Measurements from ENCODE around the gene CCDC9B.

CCDC9B gene

GRCh38 chr15:40372981-40373380, 32.2 kb upstream of the CCDC9B start:
- DNase-seq (ENCODE audit: low read depth), result peak; percentile 16
- no peak overlapping the region for H3K9ac ChIP-seq (ENCODE audit: low read length)

GRCh38 chr15:40369971-40370370, 29.2 kb upstream of the CCDC9B start:
- Histone ChIP-seq H3K4me1 (ENCODE audit: control insufficient read depth, insufficient read depth, low read length) (peaks cover 15% of the 10 kb centered on the region), H3K9ac (ENCODE audit: low read length) (no peak overlapping the region), H3K36me3 (ENCODE audit: control insufficient read depth, insufficient read depth, low read length, severe bottlenecking) (no peaks in the 10 kb centered on the region), H3K4me3 (ENCODE audit: low read length) (no peak overlapping the region), H3K27me3 (replicated peaks; ENCODE audit: control insufficient read depth, insufficient read depth, low read length) (peaks cover 5% of the 10 kb centered on the region), H3K9me3 (ENCODE audit: control insufficient read depth, low read length) (no peaks in the 10 kb centered on the region)
- no peak for DNase-seq (ENCODE audit: low read depth)

More at GRCh38 chr15:40372981-40373380, 32.2 kb upstream of the CCDC9B start:
- Histone ChIP-seq H3K9me3 (ENCODE audit: control insufficient read depth, low read length) (no peaks in the 10 kb centered on the region), H3K36me3 (ENCODE audit: control insufficient read depth, insufficient read depth, low read length, severe bottlenecking) (no peaks in the 10 kb centered on the region), H3K4me3 (ENCODE audit: low read length) (no peak overlapping the region), H3K27me3 (replicated peaks; ENCODE audit: control insufficient read depth, insufficient read depth, low read length) (no peaks in the 10 kb centered on the region), H3K4me1 (ENCODE audit: control insufficient read depth, insufficient read depth, low read length) (peaks cover 15% of the 10 kb centered on the region)

GRCh38 chr15:40369474-40369869, 28.7 kb upstream of the CCDC9B start:
- peaks cover 15% of the 10 kb centered on the region for H3K4me1 ChIP-seq (ENCODE audit: control insufficient read depth, insufficient read depth, low read length)
- no peak overlapping the region for H3K9ac ChIP-seq (ENCODE audit: low read length)
- H3K36me3 ChIP-seq (ENCODE audit: control insufficient read depth, insufficient read depth, low read length, severe bottlenecking), result no peaks in the 10 kb centered on the region
- H3K4me3 ChIP-seq (ENCODE audit: low read length), result no peak overlapping the region
- H3K9me3 ChIP-seq (ENCODE audit: control insufficient read depth, low read length), result no peaks in the 10 kb centered on the region
- H3K27me3 ChIP-seq (replicated peaks; ENCODE audit: control insufficient read depth, insufficient read depth, low read length), result peaks cover 5% of the 10 kb centered on the region
- no peak for DNase-seq (ENCODE audit: low read depth)

- peaks cover 9% of the 10 kb centered on the region for H3K27me3 ChIP-seq (replicated peaks; ENCODE audit: control insufficient read depth, insufficient read depth, low read length)
- no peak overlapping the region for H3K9ac ChIP-seq (ENCODE audit: low read length)
- H3K4me3 ChIP-seq (ENCODE audit: low read length), result no peak overlapping the region
- no peaks in the 10 kb centered on the region for H3K36me3 ChIP-seq (ENCODE audit: control insufficient read depth, insufficient read depth, low read length, severe bottlenecking)
- peaks cover 15% of the 10 kb centered on the region for H3K4me1 ChIP-seq (ENCODE audit: control insufficient read depth, insufficient read depth, low read length)
- no peak for DNase-seq (ENCODE audit: low read depth)
- H3K9me3 ChIP-seq (ENCODE audit: control insufficient read depth, low read length), result no peaks in the 10 kb centered on the region
These were observed 28.2 kb upstream of the CCDC9B start for GRCh38 chr15:40368719-40369473.

DNA sequence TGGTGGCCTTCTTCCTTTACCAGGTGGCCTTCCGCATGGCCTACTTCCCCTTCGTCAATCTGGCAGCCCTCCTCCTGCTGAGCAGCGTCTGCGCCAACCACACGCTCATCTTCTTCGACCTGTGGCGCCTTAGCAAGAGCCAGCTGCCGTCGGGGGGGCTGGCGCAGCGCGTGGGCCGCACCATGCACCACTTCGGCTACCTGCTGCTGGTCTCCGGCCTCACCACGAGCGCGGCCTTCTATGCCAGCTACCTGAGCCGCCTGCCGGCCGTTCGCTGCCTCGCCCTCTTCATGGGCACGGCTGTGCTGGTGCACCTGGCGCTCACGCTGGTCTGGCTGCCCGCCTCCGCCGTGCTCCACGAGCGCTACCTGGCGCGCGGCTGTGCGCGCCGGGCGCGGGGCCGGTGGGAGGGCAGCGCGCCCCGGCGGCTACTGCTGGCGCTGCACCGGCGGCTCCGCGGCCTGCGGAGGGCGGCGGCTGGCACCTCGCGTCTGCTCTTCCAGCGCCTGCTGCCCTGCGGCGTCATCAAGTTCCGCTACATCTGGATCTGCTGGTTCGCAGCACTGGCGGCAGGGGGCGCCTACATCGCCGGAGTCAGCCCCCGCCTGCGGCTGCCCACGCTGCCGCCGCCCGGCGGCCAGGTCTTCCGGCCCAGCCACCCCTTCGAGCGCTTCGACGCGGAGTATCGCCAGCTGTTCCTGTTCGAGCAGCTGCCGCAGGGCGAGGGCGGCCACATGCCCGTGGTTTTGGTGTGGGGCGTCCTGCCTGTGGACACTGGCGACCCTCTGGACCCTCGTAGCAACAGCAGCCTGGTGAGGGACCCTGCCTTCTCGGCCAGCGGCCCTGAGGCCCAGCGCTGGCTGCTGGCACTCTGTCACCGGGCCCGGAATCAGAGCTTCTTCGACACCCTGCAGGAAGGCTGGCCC, 27.2 kb upstream of the CCDC9B start:
- Histone ChIP-seq H3K4me3 (ENCODE audit: low read length) (peak overlapping the region; percentile 18), H3K9me3 (ENCODE audit: control insufficient read depth, low read length) (no peaks in the 10 kb centered on the region), H3K9ac (ENCODE audit: low read length) (peak overlapping the region; percentile 50), H3K27me3 (replicated peaks; ENCODE audit: control insufficient read depth, insufficient read depth, low read length) (peaks cover 9% of the 10 kb centered on the region), H3K36me3 (ENCODE audit: control insufficient read depth, insufficient read depth, low read length, severe bottlenecking) (no peaks in the 10 kb centered on the region), H3K4me1 (ENCODE audit: control insufficient read depth, insufficient read depth, low read length) (peaks cover 15% of the 10 kb centered on the region)
- peak; percentile 95 for DNase-seq (ENCODE audit: low read depth)

GRCh38 chr15:40367371-40367685, 26.6 kb upstream of the CCDC9B start:
- H3K27me3 ChIP-seq (replicated peaks; ENCODE audit: control insufficient read depth, insufficient read depth, low read length), result peaks cover 12% of the 10 kb centered on the region
- no peak overlapping the region for H3K4me3 ChIP-seq (ENCODE audit: low read length)

DNA sequence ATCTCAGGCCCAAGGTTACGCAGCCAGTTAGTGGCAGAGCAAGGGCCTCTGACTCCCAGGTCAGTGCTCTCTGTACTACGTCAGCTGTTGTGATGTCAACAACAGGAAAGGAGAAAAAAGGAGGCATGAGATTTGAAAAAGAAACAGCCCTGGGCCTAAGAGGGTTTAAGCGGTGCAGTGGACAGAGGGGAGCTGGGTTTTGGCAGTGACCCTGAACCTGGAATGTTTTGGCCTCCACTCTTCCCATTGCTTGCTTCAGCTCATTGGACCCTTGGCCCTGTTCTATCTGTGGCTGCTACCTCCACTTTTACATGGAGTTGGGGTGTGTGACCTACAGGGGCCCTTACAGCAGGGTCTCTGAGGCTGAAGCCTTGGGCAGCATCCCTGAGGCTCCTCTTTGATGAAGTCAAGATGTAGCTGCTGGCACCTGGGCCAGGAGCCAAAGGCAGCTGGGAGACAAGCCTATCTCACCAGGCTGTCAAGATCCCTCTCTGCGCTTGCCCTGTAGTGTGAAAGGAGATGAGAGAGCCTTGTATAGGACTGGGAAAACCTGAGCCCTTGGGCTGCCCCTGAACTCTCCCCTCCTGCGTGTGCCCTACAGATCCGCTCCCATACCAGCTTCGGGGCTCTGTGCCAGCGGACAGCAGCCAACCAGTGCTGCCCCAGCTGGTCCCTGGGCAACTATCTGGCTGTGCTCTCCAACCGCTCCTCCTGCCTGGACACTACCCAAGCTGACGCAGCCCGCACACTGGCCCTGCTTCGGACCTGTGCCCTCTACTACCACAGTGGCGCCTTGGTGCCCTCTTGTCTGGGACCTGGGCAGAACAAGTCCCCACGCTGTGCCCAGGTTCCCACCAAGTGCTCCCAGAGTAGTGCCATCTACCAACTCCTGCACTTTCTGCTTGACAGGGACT, 26.0 kb upstream of the CCDC9B start:
- no peaks in the 10 kb centered on the region for H3K36me3 ChIP-seq (ENCODE audit: control insufficient read depth, insufficient read depth, low read length, severe bottlenecking)
- no peak overlapping the region for H3K4me3 ChIP-seq (ENCODE audit: low read length)
- no peaks in the 10 kb centered on the region for H3K9me3 ChIP-seq (ENCODE audit: control insufficient read depth, low read length)
- peaks cover 4% of the 10 kb centered on the region for H3K4me1 ChIP-seq (ENCODE audit: control insufficient read depth, insufficient read depth, low read length)
- DNase-seq (ENCODE audit: low read depth), result no peak
- no peak overlapping the region for H3K9ac ChIP-seq (ENCODE audit: low read length)
- H3K27me3 ChIP-seq (replicated peaks; ENCODE audit: control insufficient read depth, insufficient read depth, low read length), result peaks cover 18% of the 10 kb centered on the region

More at GRCh38 chr15:40367371-40367685, 26.6 kb upstream of the CCDC9B start:
- no peaks in the 10 kb centered on the region for H3K36me3 ChIP-seq (ENCODE audit: control insufficient read depth, insufficient read depth, low read length, severe bottlenecking)
- H3K9me3 ChIP-seq (ENCODE audit: control insufficient read depth, low read length), result no peaks in the 10 kb centered on the region
- peak overlapping the region; percentile 44 for H3K9ac ChIP-seq (ENCODE audit: low read length)
- peaks cover 8% of the 10 kb centered on the region for H3K4me1 ChIP-seq (ENCODE audit: control insufficient read depth, insufficient read depth, low read length)
- DNase-seq (ENCODE audit: low read depth), result no peak

DNA sequence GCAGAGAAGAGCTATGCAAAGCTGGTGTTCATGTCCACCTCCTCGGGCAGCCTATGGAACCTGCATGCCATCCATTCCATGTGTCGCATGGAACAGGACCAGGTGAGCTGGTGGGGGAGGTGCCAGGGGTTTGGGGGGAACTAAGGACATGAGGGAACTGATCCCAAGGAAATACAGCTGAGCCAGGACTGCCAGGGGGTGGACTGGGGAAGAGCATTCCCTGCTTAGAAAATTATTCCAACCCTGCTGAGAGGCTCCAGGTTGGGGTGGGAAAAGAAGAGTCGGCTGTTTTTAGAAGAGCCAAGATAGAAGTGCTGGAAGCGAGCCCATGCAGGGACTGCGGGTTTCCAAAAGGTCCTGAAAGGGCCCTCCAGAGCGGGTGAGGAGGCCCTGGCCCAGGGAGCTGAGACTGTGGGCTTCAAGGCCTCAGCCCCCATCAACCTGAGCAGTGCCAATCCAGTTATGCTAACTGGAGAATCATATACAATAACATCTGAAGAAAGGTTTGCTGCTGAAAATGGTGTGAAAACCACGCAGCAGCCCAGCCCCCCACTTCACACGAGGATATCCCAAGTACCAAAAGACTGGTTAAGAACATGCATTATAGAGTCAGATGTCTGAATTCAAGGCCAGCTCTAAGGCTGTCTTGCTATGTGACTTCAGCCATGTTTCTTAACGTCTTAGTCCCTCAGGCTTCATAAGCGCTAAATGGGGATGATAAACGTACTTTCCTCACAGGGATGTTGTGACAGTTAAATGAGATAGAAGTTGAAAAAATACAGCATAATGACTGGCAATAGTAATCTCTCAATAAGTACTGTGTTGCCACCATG, 25.1 kb upstream of the CCDC9B start:
- no peaks in the 10 kb centered on the region for H3K9me3 ChIP-seq (ENCODE audit: control insufficient read depth, low read length)
- peaks cover 4% of the 10 kb centered on the region for H3K4me1 ChIP-seq (ENCODE audit: control insufficient read depth, insufficient read depth, low read length)
- no peak overlapping the region for H3K9ac ChIP-seq (ENCODE audit: low read length)
- no peak overlapping the region for H3K4me3 ChIP-seq (ENCODE audit: low read length)
- peaks cover 24% of the 10 kb centered on the region for H3K27me3 ChIP-seq (replicated peaks; ENCODE audit: control insufficient read depth, insufficient read depth, low read length)
- H3K36me3 ChIP-seq (ENCODE audit: control insufficient read depth, insufficient read depth, low read length, severe bottlenecking), result no peaks in the 10 kb centered on the region
- no peak for DNase-seq (ENCODE audit: low read depth)

GRCh38 chr15:40365016-40365415, 24.3 kb upstream of the CCDC9B start:
- H3K36me3 ChIP-seq (ENCODE audit: control insufficient read depth, insufficient read depth, low read length, severe bottlenecking), result no peaks in the 10 kb centered on the region
- peaks cover 29% of the 10 kb centered on the region for H3K27me3 ChIP-seq (replicated peaks; ENCODE audit: control insufficient read depth, insufficient read depth, low read length)
- no peak overlapping the region for H3K9ac ChIP-seq (ENCODE audit: low read length)
- peaks cover 4% of the 10 kb centered on the region for H3K4me1 ChIP-seq (ENCODE audit: control insufficient read depth, insufficient read depth, low read length)
- H3K9me3 ChIP-seq (ENCODE audit: control insufficient read depth, low read length), result no peaks in the 10 kb centered on the region
- DNase-seq (ENCODE audit: low read depth), result no peak
- H3K4me3 ChIP-seq (ENCODE audit: low read length), result no peak overlapping the region

- DNase-seq (ENCODE audit: low read depth), result no peak
- Histone ChIP-seq H3K27me3 (replicated peaks; ENCODE audit: control insufficient read depth, insufficient read depth, low read length) (peaks cover 36% of the 10 kb centered on the region), H3K4me1 (ENCODE audit: control insufficient read depth, insufficient read depth, low read length) (peaks cover 4% of the 10 kb centered on the region), H3K9me3 (ENCODE audit: control insufficient read depth, low read length) (no peaks in the 10 kb centered on the region), H3K9ac (ENCODE audit: low read length) (no peak overlapping the region), H3K36me3 (ENCODE audit: control insufficient read depth, insufficient read depth, low read length, severe bottlenecking) (no peaks in the 10 kb centered on the region), H3K4me3 (ENCODE audit: low read length) (no peak overlapping the region)
These were observed 23.5 kb upstream of the CCDC9B start for GRCh38 chr15:40364251-40364650.

Measured in adipocyte (in vitro differentiated cells).